H1 (cell line): ENCODE data around the gene TEX14. TPM values are rescaled to one million over a fixed set of nuclear protein-coding genes. Genes with fewer than 3 reads are reported as not detected.
"Not testable (repeated sequence)": the region's sequence is repeated elsewhere in the genome, so short reads cannot be mapped to it uniquely, and the experiment has no call there.

Experiments
- CTCF ChIA-PET: fragments of 300-600 bp; sonication (Branson Sonifier 250); formaldehyde crosslinking; loops from one replicate; lab custom pipeline; 2021; ENCODE audit not compliant: partially characterized antibody; lab: Charles Lee
- POLR2A ChIA-PET: fragments of 300-600 bp; sonication (Branson Sonifier 250); formaldehyde crosslinking; loops from one replicate; lab custom pipeline; 2021; ENCODE audit warnings: inconsistent platforms; ENCODE audit not compliant: partially characterized antibody; lab: Charles Lee
- DNase-seq, 2 experiments: peaks; one replicate each; pipeline versions ENCODE4 v3.0.0 to v3.0.0-alpha.2; 2010 to 2022; ENCODE audit warnings: low spot score in 2 of 2, low read depth in 1 of 2, mixed read lengths in 1 of 2
- FAIRE-seq: peaks from 2 replicates; lab custom pipeline; 2011; peaks lifted over from hg19 to GRCh38; lab: Jason Lieb, UNC
- H2AFZ ChIP-seq: 2 replicates; pipeline ENCODE4 v1.8.1; 2012; ENCODE audit warnings: low read length, inconsistent platforms
- H2AK5ac ChIP-seq: 2 replicates; pipeline ENCODE4 v1.6.1; 2013; ENCODE audit warnings: low read depth, low read length
- H2BK120ac ChIP-seq: replicated peaks from 2 replicates; pipeline ENCODE3; 2013; ENCODE audit warnings: low read depth, low read length, inconsistent platforms
- H2BK12ac ChIP-seq: 2 replicates; pipeline ENCODE4 v1.6.1; 2013; ENCODE audit warnings: low read depth, low read length
- H2BK15ac ChIP-seq: 2 replicates; pipeline ENCODE4 v1.6.1; 2013; ENCODE audit warnings: low read length
- H2BK20ac ChIP-seq: 2 replicates; pipeline ENCODE4 v1.6.1; 2013; ENCODE audit warnings: low read length
- H2BK5ac ChIP-seq: 2 replicates; pipeline ENCODE4 v1.6.1; 2013; ENCODE audit warnings: low read depth, low read length
- H3K14ac ChIP-seq: 2 replicates; pipeline ENCODE4 v1.6.1; 2013; ENCODE audit warnings: inconsistent platforms; ENCODE audit not compliant: insufficient read length
- H3K18ac ChIP-seq: 2 replicates; pipeline ENCODE4 v1.6.1; 2013; ENCODE audit warnings: low read length; ENCODE audit errors: extremely low read depth
- H3K23ac ChIP-seq: 2 replicates; pipeline ENCODE4 v1.6.1; 2013; ENCODE audit warnings: inconsistent platforms; ENCODE audit not compliant: insufficient read length
- H3K23me2 ChIP-seq: 2 replicates; pipeline ENCODE4 v1.6.1; 2013; ENCODE audit warnings: low read depth, low read length
- H3K27ac ChIP-seq: 2 replicates; pipeline ENCODE4 v1.6.1; 2011; ENCODE audit warnings: low read depth, low read length, inconsistent platforms
- H3K27me3 ChIP-seq, 4 experiments: replicated peaks in 1 of 4; 1 replicate in 1 of 4; 2 replicates in 3 of 4; pipeline versions ENCODE4 v1.6.1 to v1.8.1; 2011 to 2013; ENCODE audit warnings: low read length in 3 of 4, mild to moderate bottlenecking in 3 of 4, inconsistent platforms in 2 of 4, mixed read lengths in 2 of 4, moderate library complexity in 1 of 4; ENCODE audit not compliant: control insufficient read depth in 3 of 4, insufficient read depth in 3 of 4; ENCODE audit errors: extremely low read depth in 1 of 4
- H3K36me3 ChIP-seq, 4 experiments: 2 replicates each; pipeline versions ENCODE4 v1.6.1 to v1.8.1; 2011 to 2013; ENCODE audit warnings: mild to moderate bottlenecking in 4 of 4, low read length in 3 of 4, moderate library complexity in 2 of 4, control low read depth in 1 of 4, inconsistent platforms in 1 of 4; ENCODE audit not compliant: insufficient read depth in 4 of 4, control insufficient read depth in 2 of 4
- H3K4ac ChIP-seq: replicated peaks from 2 replicates; pipeline ENCODE3; 2013; ENCODE audit warnings: low read length, low read depth, mixed read lengths, inconsistent platforms; ENCODE audit not compliant: insufficient read length
- H3K4me1 ChIP-seq, 4 experiments: replicated peaks in 1 of 4; 1 replicate in 1 of 4; 2 replicates in 3 of 4; pipeline versions ENCODE4 v1.6.1 to v1.8.1; 2011 to 2013; ENCODE audit warnings: low read length in 3 of 4, inconsistent platforms in 2 of 4, mixed read lengths in 1 of 4; ENCODE audit not compliant: insufficient read depth in 4 of 4, control insufficient read depth in 3 of 4
- H3K4me2 ChIP-seq, 2 experiments: 2 replicates each; pipeline versions ENCODE4 v1.6.1 to v1.8.1; 2011 to 2013; ENCODE audit warnings: low read depth in 2 of 2, low read length in 2 of 2, control low read depth in 1 of 2, inconsistent platforms in 1 of 2, mild to moderate bottlenecking in 1 of 2; ENCODE audit not compliant: insufficient read depth in 1 of 2
- H3K4me3 ChIP-seq, 4 experiments: fragments of 200-600, 300-600 bp in 1 of 4; sonication (generic), shearing (Covaris generic), sonication (Bioruptor Twin) in 1 of 4; 2 replicates each; pipeline versions ENCODE4 v1.5.1 to v1.8.1; 2011 to 2016; ENCODE audit warnings: low read length in 4 of 4, low read depth in 3 of 4, control low read depth in 2 of 4, inconsistent platforms in 2 of 4, mild to moderate bottlenecking in 2 of 4, mixed read lengths in 1 of 4, moderate library complexity in 1 of 4; ENCODE audit not compliant: insufficient read depth in 2 of 4; ENCODE audit errors: extremely low read depth in 1 of 4
- H3K56ac ChIP-seq: replicated peaks from 2 replicates; pipeline ENCODE3; 2013; ENCODE audit warnings: low read depth, mild to moderate bottlenecking, mixed read lengths, low read length, inconsistent platforms; ENCODE audit not compliant: insufficient read length
- H3K79me1 ChIP-seq: 2 replicates; pipeline ENCODE4 v1.6.1; 2013; ENCODE audit warnings: low read depth, low read length, control low read depth
- H3K79me2 ChIP-seq, 2 experiments: 2 replicates each; pipeline versions ENCODE4 v1.6.1 to v1.8.1; 2012 to 2013; ENCODE audit warnings: low read length in 2 of 2, mild to moderate bottlenecking in 2 of 2, inconsistent platforms in 1 of 2; ENCODE audit not compliant: insufficient read depth in 2 of 2, control insufficient read depth in 1 of 2
- H3K9ac ChIP-seq, 4 experiments: replicated peaks in 1 of 4; 1 replicate in 1 of 4; 2 replicates in 3 of 4; pipeline versions ENCODE4 v1.6.1 to v1.8.1; 2011 to 2013; ENCODE audit warnings: low read depth in 3 of 4, low read length in 3 of 4, control low read depth in 2 of 4, mild to moderate bottlenecking in 2 of 4, moderate library complexity in 2 of 4, inconsistent platforms in 1 of 4; ENCODE audit errors: extremely low read depth in 1 of 4
- H3K9me3 ChIP-seq, 2 experiments: 2 replicates each; pipeline versions ENCODE4 v1.6.1 to v1.8.1; 2012 to 2013; ENCODE audit warnings: mild to moderate bottlenecking in 2 of 2, moderate library complexity in 2 of 2, control low read depth in 1 of 2, inconsistent platforms in 1 of 2, low read depth in 1 of 2, low read length in 1 of 2, mixed read lengths in 1 of 2; ENCODE audit not compliant: insufficient read depth in 2 of 2
- H4K20me1 ChIP-seq, 2 experiments: replicated peaks in 1 of 2; 2 replicates each; pipeline versions ENCODE3 to v1.8.1; 2011 to 2013; ENCODE audit warnings: inconsistent platforms in 2 of 2, low read length in 2 of 2, mild to moderate bottlenecking in 1 of 2; ENCODE audit not compliant: insufficient read depth in 2 of 2, control insufficient read depth in 1 of 2
- H4K5ac ChIP-seq: 2 replicates; pipeline ENCODE4 v1.6.1; 2013; ENCODE audit warnings: low read length, low read depth, mixed read lengths, inconsistent platforms; ENCODE audit not compliant: insufficient read length
- H4K8ac ChIP-seq: 2 replicates; pipeline ENCODE4 v1.8.0; 2013; ENCODE audit warnings: mild to moderate bottlenecking, moderate library complexity, low read length, inconsistent platforms; ENCODE audit not compliant: insufficient read depth; ENCODE audit errors: extremely low read depth
- H4K91ac ChIP-seq: replicated peaks from 2 replicates; pipeline ENCODE3; 2013; ENCODE audit warnings: low read length, mixed read lengths, inconsistent platforms; ENCODE audit not compliant: insufficient read length
- WGBS, 2 experiments: shearing (Covaris generic) in 1 of 2; methylation state at CpG; one replicate each; pipeline versions ENCODE4 v1.1.6 to v1.1.7; 2013 to 2015; ENCODE audit warnings: low lambda C conversion rate in 2 of 2, mixed read lengths in 2 of 2, inconsistent platforms in 1 of 2, low coverage in 1 of 2, missing lambda C conversion rate in 1 of 2; ENCODE audit not compliant: insufficient replicate concordance in 2 of 2, insufficient coverage in 1 of 2, insufficient read length in 1 of 2; ENCODE audit errors: extremely low coverage in 1 of 2, missing lambda C conversion rate in 1 of 2; 5-methylcytosine and 5-hydroxymethylcytosine counted together
- polyA plus RNA-seq, 7 experiments: library from polyadenylated mRNA; depleted of rRNA in 3 of 7; stranded (reverse) in 5 of 7; unstranded in 2 of 7; fragments of >200 nt in 5 of 7; fragments of 200-250 nt in 2 of 7; gene quantifications; 1 replicate in 5 of 7; 2 replicates in 1 of 7; 4 replicates in 1 of 7; pipeline versions ENCODE4 v1.2.1 to v1.2.3, GENCODE V29; 2011 to 2013; ENCODE audit warnings: missing spikeins in 2 of 7, mixed read lengths in 2 of 7
- total RNA-seq: library from RNA; stranded (reverse); fragmentation: NEBNext Ultra II Directional; extraction: Animal tissue kit (Norgen Biotek cat#: 25700); gene quantifications from 2 replicates; pipeline ENCODE4 v1.2.1, GENCODE V29; 2021

TEX14 gene
- total and polyA plus RNA-seq, 2 of the 8 experiments (the other 6 are each of a cell fraction or from before 2014, with no cell fraction given) = 0.83 to 2.5 TPM

DNA sequence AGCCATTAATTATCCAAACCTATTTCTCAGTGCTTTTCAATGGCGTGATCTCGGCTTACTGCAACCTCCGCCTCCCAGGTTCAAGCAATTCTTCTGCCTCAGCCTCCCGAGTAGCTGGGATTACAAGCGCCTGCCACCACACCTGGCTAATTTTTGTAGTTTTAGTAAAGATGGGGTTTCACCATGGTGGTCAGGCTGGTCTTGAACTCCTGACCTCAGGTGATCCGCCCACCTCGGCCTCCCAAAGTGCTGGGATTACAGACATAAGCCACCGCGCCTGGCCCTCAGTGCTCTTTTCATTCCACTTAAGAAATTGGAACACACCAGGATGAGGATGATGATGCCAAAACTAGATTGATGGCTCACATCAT lies 32.1 kb downstream of the TEX14 start:
- not testable (repeated sequence) for H3K4me1 ChIP-seq, H4K8ac ChIP-seq, H3K9me3 ChIP-seq, H2BK5ac ChIP-seq, H3K14ac ChIP-seq, H3K56ac ChIP-seq, H3K23me2 ChIP-seq, H2BK15ac ChIP-seq, H3K79me1 ChIP-seq, H3K9ac ChIP-seq, H2BK12ac ChIP-seq, H3K4ac ChIP-seq, H4K5ac ChIP-seq, H2BK120ac ChIP-seq, H3K27me3 ChIP-seq, H3K23ac ChIP-seq, DNase-seq, H3K79me2 ChIP-seq, H3K27ac ChIP-seq, H4K91ac ChIP-seq, FAIRE-seq, H3K36me3 ChIP-seq, H2AK5ac ChIP-seq, H3K18ac ChIP-seq, H2BK20ac ChIP-seq, H4K20me1 ChIP-seq
- POLR2A ChIA-PET = interaction anchor here (0.6 to 6.5 kb wide), 32 partner anchors 8 to 1700 kb away, joined by 3 to 230 read pairs (median 4); partner anchors contain the start of genes PPM1E, RAD51C and TEX14
- Histone ChIP-seq H3K4me2 (peak overlapping the region; percentile 67 to 77), H3K4me3 (peak overlapping the region; percentile 29 to 62 (median 39); a peak in 5 of 8 replicates), H2AFZ (peak overlapping the region; percentile 17; the same call in 1 of the 2 replicates)
- CTCF ChIA-PET = interaction anchor here (0.5 to 1.7 kb wide), 2 partner anchors 11 to 38 kb away, joined by 4 to 7 read pairs; no protein-coding TSS in a partner anchor
- 68% methylated on average over 9 of the region's 9 CpGs; no CpG with 5 or more reads in 1 of the 2 experiments for WGBS, 2 experiments
